ENCODE data around the gene TECPR2. TPM values are rescaled to one million over a fixed set of nuclear protein-coding genes. Genes with fewer than 3 reads are reported as not detected.

TECPR2 gene
- total and polyA plus RNA-seq, 2 donors from 2014 or later = 6.0 to 30.2 TPM

DNA sequence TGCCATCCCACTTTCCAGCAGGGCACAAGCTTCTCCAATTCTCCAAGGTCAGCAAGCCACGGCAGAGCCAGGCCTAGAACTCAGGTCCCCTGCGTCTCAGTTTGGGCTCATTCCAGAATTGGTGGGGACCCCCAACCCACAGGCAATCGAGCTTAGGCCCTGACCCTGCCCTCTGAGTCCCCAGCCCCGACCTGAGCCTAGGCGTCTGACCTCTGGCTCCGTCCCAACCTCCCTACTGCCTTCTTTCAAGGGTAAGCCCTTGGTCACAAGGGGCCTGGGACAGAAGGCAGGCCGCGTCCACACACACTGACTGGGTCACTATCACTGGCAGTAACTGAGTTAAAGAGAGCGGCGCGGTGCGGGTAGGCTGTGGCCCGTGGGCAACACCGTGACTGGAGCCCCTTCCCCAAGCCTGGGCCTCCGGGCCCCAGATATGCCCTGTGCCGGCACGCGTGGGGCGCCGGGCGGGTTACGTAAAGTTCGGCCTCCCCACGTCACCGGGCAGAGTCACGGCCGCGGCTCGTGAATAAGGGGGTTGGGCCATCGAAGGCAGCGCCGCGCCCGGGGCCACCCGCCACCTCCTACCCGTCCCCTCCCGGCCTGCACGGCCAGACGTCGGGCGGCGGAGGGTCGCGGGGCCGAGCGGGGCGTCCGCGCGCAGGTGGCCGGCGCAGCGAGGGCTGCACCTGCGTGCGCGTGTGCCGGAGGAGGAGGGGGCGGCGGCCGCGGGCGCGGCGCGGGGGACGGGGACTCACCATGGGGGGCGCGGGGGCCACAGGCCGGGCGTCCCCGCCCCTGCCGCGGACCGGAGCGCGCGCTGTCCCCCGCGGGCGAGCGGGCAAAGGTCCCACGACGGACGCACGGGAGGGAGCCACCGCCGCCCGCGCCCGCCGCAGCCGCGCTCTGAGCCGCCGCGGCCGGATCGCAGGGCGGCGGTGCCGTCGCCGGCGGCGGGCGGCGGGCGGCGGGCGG is 146.3 kb downstream of the TECPR2 start:
- TF ChIP-seq, protein P1, sequence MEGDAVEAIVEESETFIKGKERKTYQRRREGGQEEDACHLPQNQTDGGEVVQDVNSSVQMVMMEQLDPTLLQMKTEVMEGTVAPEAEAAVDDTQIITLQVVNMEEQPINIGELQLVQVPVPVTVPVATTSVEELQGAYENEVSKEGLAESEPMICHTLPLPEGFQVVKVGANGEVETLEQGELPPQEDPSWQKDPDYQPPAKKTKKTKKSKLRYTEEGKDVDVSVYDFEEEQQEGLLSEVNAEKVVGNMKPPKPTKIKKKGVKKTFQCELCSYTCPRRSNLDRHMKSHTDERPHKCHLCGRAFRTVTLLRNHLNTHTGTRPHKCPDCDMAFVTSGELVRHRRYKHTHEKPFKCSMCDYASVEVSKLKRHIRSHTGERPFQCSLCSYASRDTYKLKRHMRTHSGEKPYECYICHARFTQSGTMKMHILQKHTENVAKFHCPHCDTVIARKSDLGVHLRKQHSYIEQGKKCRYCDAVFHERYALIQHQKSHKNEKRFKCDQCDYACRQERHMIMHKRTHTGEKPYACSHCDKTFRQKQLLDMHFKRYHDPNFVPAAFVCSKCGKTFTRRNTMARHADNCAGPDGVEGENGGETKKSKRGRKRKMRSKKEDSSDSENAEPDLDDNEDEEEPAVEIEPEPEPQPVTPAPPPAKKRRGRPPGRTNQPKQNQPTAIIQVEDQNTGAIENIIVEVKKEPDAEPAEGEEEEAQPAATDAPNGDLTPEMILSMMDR (IDR thresholded peaks at IDR 0.05; ENCODE audit: borderline replicate concordance, extremely low read depth, insufficient read depth) = no peak

DNA sequence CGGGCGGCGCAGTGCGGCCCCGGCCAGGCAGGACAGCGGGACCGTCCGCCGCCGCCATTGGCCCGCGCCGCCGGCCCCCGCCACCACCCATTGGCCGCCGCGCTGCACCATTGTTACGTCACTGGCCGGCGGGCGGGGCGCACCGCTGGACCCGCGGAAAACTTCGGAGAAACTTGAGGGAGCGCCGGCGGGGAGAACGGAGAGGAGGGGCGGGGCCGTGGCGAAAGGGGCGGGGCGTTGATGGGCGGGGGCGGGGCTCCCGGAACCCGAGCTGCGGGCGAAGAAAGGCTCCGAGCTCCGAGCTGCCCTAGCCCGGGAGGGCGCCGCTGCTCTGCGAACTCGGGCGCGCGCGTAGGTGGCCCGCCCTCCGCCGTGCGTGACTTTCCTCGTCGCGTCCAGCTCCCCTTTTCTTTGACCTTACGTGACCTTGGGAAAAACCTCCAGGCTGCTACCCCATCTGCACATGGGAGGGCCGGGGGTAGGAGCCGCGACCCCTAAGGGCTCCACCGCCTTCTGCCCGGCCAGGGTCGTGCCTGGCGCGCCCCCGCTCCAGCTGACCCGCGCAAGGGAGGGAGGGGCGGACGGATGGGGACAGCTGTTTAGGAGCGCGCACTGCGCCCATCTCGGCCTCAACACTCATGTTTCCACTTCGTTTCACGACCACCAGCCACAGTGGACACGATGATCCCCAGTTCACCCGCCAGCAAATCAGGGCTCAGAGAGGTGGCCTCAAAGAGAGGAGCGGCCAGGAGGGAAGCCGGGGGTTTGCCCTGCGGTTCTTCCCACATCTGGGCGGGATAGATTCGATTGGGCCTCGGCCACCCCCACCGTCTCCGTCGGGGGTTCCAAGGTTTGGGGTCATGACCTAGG is 147.2 kb downstream of the TECPR2 start, which contains the start of gene ANKRD9:
ANKRD9 (minus strand) TSS at position 31 of the 870 bp plus-strand sequence. CDS start 1,887 bp downstream, outside the sequence.
- TF ChIP-seq, protein P1 (IDR thresholded peaks at IDR 0.05; ENCODE audit: borderline replicate concordance, extremely low read depth, insufficient read depth) = no peak
- H3K27ac ChIP-seq (ENCODE audit: low read depth in 2 of 2, low read length in 2 of 2) = peak within 1 kb of the TSS; percentile 91 to 93
- no peaks in the 10 kb centered on the region for H3K27me3 ChIP-seq (ENCODE audit: control insufficient read depth, insufficient read depth, low read length)
- H3K36me3 ChIP-seq (ENCODE audit: control insufficient read depth in 2 of 3, insufficient read depth in 3 of 3, low read length in 3 of 3) = peaks cover 0 to 3% (median 0%) of the 10 kb centered on the region in 3 donors
- H3K4me3 ChIP-seq (ENCODE audit: low read length in 3 of 3) = peak within 1 kb of the TSS; percentile 46 to 76 (median 66)
- peak; percentile 95 to 98 (median 97) for DNase-seq
- H3K4me1 ChIP-seq (ENCODE audit: control insufficient read depth in 2 of 3, insufficient read depth in 2 of 3, low read depth in 1 of 3, low read length in 3 of 3) = peaks cover 0 to 13% (median 4%) of the 10 kb centered on the region in 3 donors
- no peaks in the 10 kb centered on the region for H3K9me3 ChIP-seq (ENCODE audit: control insufficient read depth in 2 of 3, insufficient read depth in 1 of 3, low read length in 3 of 3)
- no peak for FAIRE-seq
- intact Hi-C loops (cut with DNase I) = loop anchor here (5.0 kb wide), 1 partner anchor 68 kb away; no protein-coding TSS in a partner anchor
- peak within 1 kb of the TSS in 2 of 3 donors; percentile 63 to 88 for H3K9ac ChIP-seq (ENCODE audit: low read length in 3 of 3)

More for the DNA sequence above, 146.3 kb downstream of the TECPR2 start:
- Histone ChIP-seq H3K27me3 (ENCODE audit: control insufficient read depth, insufficient read depth, low read length) (no peaks in the 10 kb centered on the region), H3K9ac (ENCODE audit: low read length in 3 of 3) (peak overlapping the region in 2 of 3 donors; percentile 63 to 88), H3K9me3 (ENCODE audit: control insufficient read depth in 2 of 3, insufficient read depth in 1 of 3, low read length in 3 of 3) (no peaks in the 10 kb centered on the region), H3K27ac (ENCODE audit: low read depth in 2 of 2, low read length in 2 of 2) (peak overlapping the region; percentile 91 to 93), H3K4me1 (ENCODE audit: control insufficient read depth in 2 of 3, insufficient read depth in 2 of 3, low read depth in 1 of 3, low read length in 3 of 3) (peaks cover 0 to 13% (median 4%) of the 10 kb centered on the region in 3 donors), H3K36me3 (ENCODE audit: control insufficient read depth in 2 of 3, insufficient read depth in 3 of 3, low read length in 3 of 3) (peaks cover 0 to 3% (median 0%) of the 10 kb centered on the region in 3 donors), H3K4me3 (ENCODE audit: low read length in 3 of 3) (peak overlapping the region; percentile 30 to 76 (median 66))
- no peak for FAIRE-seq
- intact Hi-C loops (cut with DNase I) = no loop called here
- peak; percentile 41 to 88 (median 48) for DNase-seq

DNA sequence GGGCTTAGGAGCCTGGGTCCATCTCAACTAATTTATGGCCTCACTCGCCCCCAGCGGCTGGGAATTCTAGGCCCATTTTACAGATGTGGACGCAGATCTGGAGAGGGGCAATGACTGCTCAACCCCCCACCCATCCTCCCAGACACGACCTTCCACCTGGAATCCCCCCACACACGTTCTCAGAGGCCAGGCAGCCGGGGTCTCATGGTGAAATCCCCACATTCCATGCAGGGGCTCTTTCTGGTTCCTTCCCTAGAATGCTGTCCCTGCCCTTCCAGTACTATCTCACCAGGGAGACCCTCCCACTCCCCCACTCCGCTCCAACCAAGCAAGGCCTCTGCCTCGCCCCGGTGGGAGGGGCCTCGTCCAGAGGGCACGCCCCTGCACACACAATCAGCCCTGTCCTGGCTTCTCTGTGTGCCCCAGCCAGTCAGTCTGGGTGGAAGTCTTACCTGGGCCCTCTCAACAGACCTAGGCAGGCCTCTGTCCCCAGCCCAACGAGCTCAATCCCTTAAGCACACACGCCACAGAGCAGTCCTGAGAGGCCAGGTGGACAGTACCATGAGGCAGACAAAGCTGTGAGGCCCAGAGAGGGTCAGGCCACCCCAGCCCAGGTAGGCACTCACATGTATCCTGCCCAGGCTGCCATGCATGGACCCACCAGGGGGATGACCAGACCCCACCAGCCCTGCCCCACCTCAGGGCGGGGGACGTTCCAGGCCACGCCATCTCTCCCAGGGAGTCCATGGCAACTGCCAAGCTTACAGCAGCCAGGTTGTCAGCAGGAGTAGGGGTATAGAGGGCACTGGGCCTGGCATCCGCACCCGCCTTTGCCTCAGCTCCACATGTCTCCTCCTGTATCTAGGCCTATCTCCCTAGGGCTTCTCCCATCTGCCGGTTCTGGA is 148.1 kb downstream of the TECPR2 start:
- Histone ChIP-seq H3K4me3 (ENCODE audit: low read length in 3 of 3) (peak overlapping the region in 1 of 3 donors; percentile 67), H3K9ac (ENCODE audit: low read length in 3 of 3) (peak overlapping the region in 1 of 3 donors; percentile 78), H3K9me3 (ENCODE audit: control insufficient read depth in 2 of 3, insufficient read depth in 1 of 3, low read length in 3 of 3) (no peaks in the 10 kb centered on the region), H3K4me1 (ENCODE audit: control insufficient read depth in 2 of 3, insufficient read depth in 2 of 3, low read depth in 1 of 3, low read length in 3 of 3) (peaks cover 0 to 13% (median 4%) of the 10 kb centered on the region in 3 donors), H3K27me3 (ENCODE audit: control insufficient read depth, insufficient read depth, low read length) (no peaks in the 10 kb centered on the region), H3K27ac (ENCODE audit: low read depth in 2 of 2, low read length in 2 of 2) (peak overlapping the region in 1 of 2 donors; percentile 76), H3K36me3 (ENCODE audit: control insufficient read depth in 2 of 3, insufficient read depth in 3 of 3, low read length in 3 of 3) (peaks cover 0 to 3% (median 0%) of the 10 kb centered on the region in 3 donors)
- TF ChIP-seq, protein P1 (IDR thresholded peaks at IDR 0.05; ENCODE audit: borderline replicate concordance, extremely low read depth, insufficient read depth) = no peak
- DNase-seq (peak in 4 of 5 donors; percentile 81 to 92 (median 88)), FAIRE-seq (no peak)
- intact Hi-C loops (cut with DNase I) = loop anchor here (5.0 kb wide), 1 partner anchor 69 kb away; no protein-coding TSS in a partner anchor
